HEK293 (cell line): Measurements from ENCODE around the gene MOSPD3.

ENCODE experiments used
- CTCF ChIA-PET: fragments of 350-600 bp; formaldehyde crosslinking; extraction: SDS; loops from one replicate; lab custom pipeline; 2021; ENCODE audit warnings: antibody characterized with exemption; lab: Yijun Ruan, JAX
- POLR2A ChIA-PET: fragments of 300-600 bp; formaldehyde crosslinking; extraction: SDS; loops from one replicate; lab custom pipeline; 2020; ENCODE audit warnings: antibody characterized with exemption, inconsistent platforms; lab: Yijun Ruan, JAX
- H3K27ac ChIP-seq: fragments of 200-500 bp; sonication (Bioruptor generic); 2 replicates; pipeline ENCODE4 v1.5.1; 2014; ENCODE audit warnings: low read depth, low read length, control low read depth, inconsistent platforms; ENCODE audit errors: extremely low read depth
- H3K36me3 ChIP-seq, 2 experiments: fragments of 200-500 bp in 1 of 2; sonication (Bioruptor generic) in 1 of 2; 1 replicate in 1 of 2; 2 replicates in 1 of 2; pipeline ENCODE4 v1.5.1; 2014 to 2017; ENCODE audit warnings: inconsistent platforms in 2 of 2, low read length in 2 of 2; ENCODE audit not compliant: control insufficient read depth in 2 of 2, insufficient read depth in 1 of 2
- H3K4me1 ChIP-seq: fragments of 200-500 bp; sonication (Bioruptor generic); 2 replicates; pipeline ENCODE4 v1.5.1; 2014; ENCODE audit warnings: mild to moderate bottlenecking, low read length, inconsistent platforms; ENCODE audit not compliant: control insufficient read depth, insufficient read depth
- H3K4me3 ChIP-seq: 2 replicates; pipeline ENCODE4 v1.5.1; 2011; ENCODE audit warnings: low read depth, mild to moderate bottlenecking, control low read depth, low read length, moderate library complexity
- H3K9me3 ChIP-seq: fragments of 200-500 bp; sonication (Bioruptor generic); 2 replicates; pipeline ENCODE4 v1.5.1; 2014; ENCODE audit warnings: low read depth, low read length, inconsistent platforms; ENCODE audit not compliant: control insufficient read depth, insufficient read depth
- MZF1 ChIP-seq: fragments of 450-650 bp; formaldehyde crosslinking; IDR thresholded peaks from 2 replicates; pipeline ENCODE4 v1.5.1; 2017; ENCODE audit warnings: missing biosample characterization, missing genetic modification characterization, borderline replicate concordance
- SALL2 ChIP-seq: fragments of 450-650 bp; formaldehyde crosslinking; IDR thresholded peaks from 2 replicates; pipeline ENCODE4 v1.5.0; 2017; ENCODE audit warnings: missing biosample characterization, mild to moderate bottlenecking, missing genetic modification characterization, borderline replicate concordance
- YY1 ChIP-seq: fragments of 450-650 bp; formaldehyde crosslinking; IDR thresholded peaks from 2 replicates; pipeline ENCODE4 v1.5.1; 2018; ENCODE audit warnings: missing biosample characterization, missing genetic modification characterization
- ZBTB48 ChIP-seq: fragments of 450-650 bp; formaldehyde crosslinking; IDR thresholded peaks from 2 replicates; pipeline ENCODE4 v1.5.1; 2016; ENCODE audit warnings: missing biosample characterization, missing genetic modification characterization
- ZFP37 ChIP-seq: fragments of 450-650 bp; formaldehyde crosslinking; IDR thresholded peaks from 2 replicates; pipeline ENCODE4 v1.5.1; 2016; ENCODE audit warnings: missing biosample characterization, missing genetic modification characterization
- ZNF10 ChIP-seq: fragments of 450-650 bp; formaldehyde crosslinking; IDR thresholded peaks from 2 replicates; pipeline ENCODE4 v1.5.1; 2017; ENCODE audit warnings: missing biosample characterization, missing genetic modification characterization
- ZNF133 ChIP-seq: fragments of 450-650 bp; formaldehyde crosslinking; IDR thresholded peaks from 2 replicates; pipeline ENCODE4 v1.5.1; 2016; ENCODE audit warnings: missing biosample characterization, missing genetic modification characterization
- ZNF157 ChIP-seq: fragments of 450-650 bp; formaldehyde crosslinking; IDR thresholded peaks from 2 replicates; pipeline ENCODE4 v1.5.1; 2016; ENCODE audit warnings: missing biosample characterization, missing genetic modification characterization
- ZNF221 ChIP-seq: fragments of 450-650 bp; formaldehyde crosslinking; IDR thresholded peaks from 2 replicates; pipeline ENCODE4 v1.5.1; 2017; ENCODE audit warnings: missing biosample characterization, missing genetic modification characterization, borderline replicate concordance
- ZNF223 ChIP-seq: fragments of 450-650 bp; formaldehyde crosslinking; IDR thresholded peaks from 2 replicates; pipeline ENCODE4 v1.5.1; 2016; ENCODE audit warnings: missing biosample characterization, missing genetic modification characterization
- ZNF266 ChIP-seq: fragments of 450-650 bp; formaldehyde crosslinking; IDR thresholded peaks from 2 replicates; pipeline ENCODE4 v1.5.1; 2016; ENCODE audit warnings: missing biosample characterization, missing genetic modification characterization, low read depth
- ZNF274 ChIP-seq, 2 experiments: fragments of 200-500 bp in 1 of 2; fragments of 450-650 bp in 1 of 2; sonication (Bioruptor generic) in 1 of 2; formaldehyde crosslinking in 1 of 2; IDR thresholded peaks; 2 replicates each; pipeline versions ENCODE4 v1.5.1 to v1.6.1; 2014 to 2016; ENCODE audit warnings: borderline replicate concordance in 1 of 2, inconsistent platforms in 1 of 2, low read length in 1 of 2, missing biosample characterization in 1 of 2, missing genetic modification characterization in 1 of 2
- ZNF292 ChIP-seq: fragments of 450-650 bp; formaldehyde crosslinking; IDR thresholded peaks from 2 replicates; pipeline ENCODE4 v1.5.1; 2016; ENCODE audit warnings: low read depth, missing biosample characterization, missing genetic modification characterization, borderline replicate concordance
- ZNF366 ChIP-seq: fragments of 450-650 bp; formaldehyde crosslinking; conservative IDR thresholded peaks from 2 replicates; pipeline ENCODE4 v1.5.1; 2016; ENCODE audit warnings: missing biosample characterization, missing genetic modification characterization
- ZNF426 ChIP-seq: fragments of 450-650 bp; formaldehyde crosslinking; IDR thresholded peaks from 2 replicates; pipeline ENCODE4 v1.5.1; 2017; ENCODE audit warnings: missing biosample characterization, missing genetic modification characterization, mild to moderate bottlenecking, inconsistent platforms, moderate library complexity
- ZNF555 ChIP-seq: fragments of 450-650 bp; formaldehyde crosslinking; conservative IDR thresholded peaks from 2 replicates; pipeline ENCODE4 v1.5.1; 2017; ENCODE audit warnings: missing biosample characterization, mild to moderate bottlenecking, missing genetic modification characterization, inconsistent platforms
- ZNF558 ChIP-seq: fragments of 450-650 bp; formaldehyde crosslinking; IDR thresholded peaks from 2 replicates; pipeline ENCODE4 v1.5.1; 2016; ENCODE audit warnings: missing biosample characterization, missing genetic modification characterization
- ZNF585B ChIP-seq: fragments of 450-650 bp; formaldehyde crosslinking; IDR thresholded peaks from 2 replicates; pipeline ENCODE4 v1.5.1; 2016; ENCODE audit warnings: missing biosample characterization, missing genetic modification characterization
- ZNF596 ChIP-seq: fragments of 450-650 bp; IDR thresholded peaks from 2 replicates; pipeline ENCODE4 v1.5.0; 2018; ENCODE audit warnings: missing biosample characterization, mild to moderate bottlenecking, missing genetic modification characterization, moderate library complexity
- ZNF621 ChIP-seq: fragments of 450-650 bp; formaldehyde crosslinking; IDR thresholded peaks from 2 replicates; pipeline ENCODE4 v1.5.1; 2017; ENCODE audit warnings: missing biosample characterization, missing genetic modification characterization
- ZNF707 ChIP-seq: fragments of 450-650 bp; formaldehyde crosslinking; IDR thresholded peaks from 2 replicates; pipeline ENCODE4 v1.5.1; 2016; ENCODE audit warnings: missing biosample characterization, missing genetic modification characterization
- ZNF843 ChIP-seq: fragments of 450-650 bp; formaldehyde crosslinking; IDR thresholded peaks from 2 replicates; pipeline ENCODE4 v1.5.1; 2016; ENCODE audit warnings: missing biosample characterization, missing genetic modification characterization
- TF ChIP-seq, protein P1 (sequence below): fragments of 450-650 bp; formaldehyde crosslinking; IDR thresholded peaks from 2 replicates; pipeline ENCODE4 v1.5.1; 2016; ENCODE audit warnings: missing biosample characterization, missing genetic modification characterization
- TF ChIP-seq, protein P2 (sequence below): IDR thresholded peaks from 2 replicates; pipeline ENCODE4 v1.6.1; 2011; ENCODE audit warnings: mild to moderate bottlenecking, low read depth, low read length, borderline replicate concordance
- TF ChIP-seq, protein P3 (sequence below): fragments of 450-650 bp; formaldehyde crosslinking; IDR thresholded peaks from 2 replicates; pipeline ENCODE4 v1.5.1; 2016; ENCODE audit warnings: missing biosample characterization, missing genetic modification characterization, borderline replicate concordance
- TF ChIP-seq, protein P4 (sequence below): fragments of 450-650 bp; formaldehyde crosslinking; IDR thresholded peaks from 2 replicates; pipeline ENCODE4 v1.5.1; 2016; ENCODE audit warnings: missing biosample characterization, missing genetic modification characterization

Gene MOSPD3

DNA sequence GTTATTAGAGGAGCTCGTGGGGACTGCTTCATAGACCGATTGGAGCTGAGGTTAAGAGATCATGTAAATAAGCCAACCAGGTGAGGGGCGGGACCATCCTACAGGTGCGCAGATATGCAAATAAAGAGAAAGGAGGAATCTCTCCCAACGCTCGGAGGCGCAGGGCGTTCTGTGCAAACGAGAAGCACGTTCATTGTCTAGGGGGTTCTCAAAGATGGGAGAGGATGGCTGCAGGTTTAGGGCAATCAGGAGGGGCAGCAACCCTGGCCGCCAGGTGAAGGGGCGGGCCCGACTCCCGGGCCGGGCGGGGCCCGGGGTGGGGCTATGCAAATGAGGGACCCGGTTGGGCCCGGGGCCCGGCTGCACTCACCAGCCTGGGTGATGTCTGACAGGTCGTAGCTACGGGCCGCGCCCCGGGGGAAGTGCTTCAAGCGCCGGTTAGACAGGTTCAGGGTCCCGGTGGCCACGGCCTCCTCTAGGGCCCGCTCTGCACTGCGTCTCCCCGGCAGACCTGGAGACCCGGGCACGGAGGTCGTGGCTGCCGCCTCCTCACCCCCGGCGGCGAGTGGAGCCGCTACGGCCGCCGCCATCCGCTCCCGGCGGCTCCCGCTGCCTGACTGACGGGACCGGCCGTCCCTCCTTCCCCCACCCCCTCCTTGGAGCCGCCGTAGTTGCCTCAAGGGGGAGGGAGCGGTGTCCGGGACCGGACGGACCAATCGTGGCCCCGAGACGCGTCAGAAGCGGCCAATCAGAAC is 26.7 kb upstream of the MOSPD3 start, which contains the start of gene LRCH4:
TSS of gene LRCH4 (minus strand) at position 619 of the 755 bp plus-strand sequence. CDS start at position 590, 29 bp downstream.
- H3K27ac ChIP-seq, result peak within 1 kb of the TSS; percentile 73
- ChIA-PET CTCF (interaction anchor here (0.6 to 4.2 kb wide), 15 partner anchors 9 to 267 kb away, joined by 3 to 25 read pairs (median 5); partner anchors contain the start of genes AGFG2 and SLC12A9), POLR2A (interaction anchor here (0.6 to 3.7 kb wide), 75 partner anchors 8 to 632 kb away, joined by 3 to 91 read pairs (median 5); partner anchors contain the start of genes ACTL6B, AGFG2, AP4M1 and GIGYF1)
- H3K4me1 ChIP-seq, result peaks cover 12% of the 10 kb centered on the region
- peaks cover under 1 to 19% of the 10 kb centered on the region in 2 experiments; a peak in 2 of 3 replicates for H3K36me3 ChIP-seq
- H3K9me3 ChIP-seq, result no peaks in the 10 kb centered on the region
- H3K4me3 ChIP-seq, result peak within 1 kb of the TSS; percentile 90
- no peak for TF ChIP-seq ZNF133
- no peak for TF ChIP-seq ZNF426 (tag by site-specific recombination)
- TF ChIP-seq SALL2 (tag by site-specific recombination), result no peak
- TF ChIP-seq ZNF223 (tag by site-specific recombination), result no peak
- TF ChIP-seq ZNF266, result no peak
- no peak for TF ChIP-seq ZNF596 (tag by site-specific recombination)
- TF ChIP-seq, protein P1, sequence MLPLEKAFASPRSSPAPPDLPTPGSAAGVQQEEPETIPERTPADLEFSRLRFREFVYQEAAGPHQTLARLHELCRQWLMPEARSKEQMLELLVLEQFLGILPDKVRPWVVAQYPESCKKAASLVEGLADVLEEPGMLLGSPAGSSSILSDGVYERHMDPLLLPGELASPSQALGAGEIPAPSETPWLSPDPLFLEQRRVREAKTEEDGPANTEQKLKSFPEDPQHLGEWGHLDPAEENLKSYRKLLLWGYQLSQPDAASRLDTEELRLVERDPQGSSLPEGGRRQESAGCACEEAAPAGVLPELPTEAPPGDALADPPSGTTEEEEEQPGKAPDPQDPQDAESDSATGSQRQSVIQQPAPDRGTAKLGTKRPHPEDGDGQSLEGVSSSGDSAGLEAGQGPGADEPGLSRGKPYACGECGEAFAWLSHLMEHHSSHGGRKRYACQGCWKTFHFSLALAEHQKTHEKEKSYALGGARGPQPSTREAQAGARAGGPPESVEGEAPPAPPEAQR, result 0 out of 2 replicates have a peak, but pooled peaks have one; percentile 52
- no peak for TF ChIP-seq ZNF221 (tag by site-specific recombination)
- no peak for TF ChIP-seq ZNF585B (tag by site-specific recombination)
- no peak for TF ChIP-seq ZNF621
- TF ChIP-seq ZNF274 (IDR thresholded peaks at IDR 0.05; ENCODE audit: low read length), result no peak
- TF ChIP-seq ZNF274 (tag by site-specific recombination; IDR thresholded peaks at IDR 0.05; ENCODE audit: borderline replicate concordance), result no peak
- no peak for TF ChIP-seq ZNF555 (tag by site-specific recombination)
- no peak for TF ChIP-seq ZNF558 (tag by site-specific recombination)
- no peak for TF ChIP-seq ZBTB48 (tag by site-specific recombination)
- no peak for TF ChIP-seq ZNF292 (tag by site-specific recombination)
- TF ChIP-seq ZNF366 (tag by site-specific recombination), result peak; percentile 73
- TF ChIP-seq ZNF843 (tag by site-specific recombination), result peak; percentile 82
- peak; percentile 80; the same call in 1 of the 2 replicates for TF ChIP-seq YY1 (tag by site-specific recombination)
- TF ChIP-seq ZNF157, result no peak
- TF ChIP-seq, protein P2, sequence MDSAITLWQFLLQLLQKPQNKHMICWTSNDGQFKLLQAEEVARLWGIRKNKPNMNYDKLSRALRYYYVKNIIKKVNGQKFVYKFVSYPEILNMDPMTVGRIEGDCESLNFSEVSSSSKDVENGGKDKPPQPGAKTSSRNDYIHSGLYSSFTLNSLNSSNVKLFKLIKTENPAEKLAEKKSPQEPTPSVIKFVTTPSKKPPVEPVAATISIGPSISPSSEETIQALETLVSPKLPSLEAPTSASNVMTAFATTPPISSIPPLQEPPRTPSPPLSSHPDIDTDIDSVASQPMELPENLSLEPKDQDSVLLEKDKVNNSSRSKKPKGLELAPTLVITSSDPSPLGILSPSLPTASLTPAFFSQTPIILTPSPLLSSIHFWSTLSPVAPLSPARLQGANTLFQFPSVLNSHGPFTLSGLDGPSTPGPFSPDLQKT, result no peak
- peak; percentile 78 for TF ChIP-seq ZFP37 (tag by site-specific recombination)
- TF ChIP-seq MZF1 (tag by site-specific recombination), result no peak
- TF ChIP-seq ZNF707 (tag by site-specific recombination), result no peak; the same call in 1 of the 2 replicates
- TF ChIP-seq, protein P3, sequence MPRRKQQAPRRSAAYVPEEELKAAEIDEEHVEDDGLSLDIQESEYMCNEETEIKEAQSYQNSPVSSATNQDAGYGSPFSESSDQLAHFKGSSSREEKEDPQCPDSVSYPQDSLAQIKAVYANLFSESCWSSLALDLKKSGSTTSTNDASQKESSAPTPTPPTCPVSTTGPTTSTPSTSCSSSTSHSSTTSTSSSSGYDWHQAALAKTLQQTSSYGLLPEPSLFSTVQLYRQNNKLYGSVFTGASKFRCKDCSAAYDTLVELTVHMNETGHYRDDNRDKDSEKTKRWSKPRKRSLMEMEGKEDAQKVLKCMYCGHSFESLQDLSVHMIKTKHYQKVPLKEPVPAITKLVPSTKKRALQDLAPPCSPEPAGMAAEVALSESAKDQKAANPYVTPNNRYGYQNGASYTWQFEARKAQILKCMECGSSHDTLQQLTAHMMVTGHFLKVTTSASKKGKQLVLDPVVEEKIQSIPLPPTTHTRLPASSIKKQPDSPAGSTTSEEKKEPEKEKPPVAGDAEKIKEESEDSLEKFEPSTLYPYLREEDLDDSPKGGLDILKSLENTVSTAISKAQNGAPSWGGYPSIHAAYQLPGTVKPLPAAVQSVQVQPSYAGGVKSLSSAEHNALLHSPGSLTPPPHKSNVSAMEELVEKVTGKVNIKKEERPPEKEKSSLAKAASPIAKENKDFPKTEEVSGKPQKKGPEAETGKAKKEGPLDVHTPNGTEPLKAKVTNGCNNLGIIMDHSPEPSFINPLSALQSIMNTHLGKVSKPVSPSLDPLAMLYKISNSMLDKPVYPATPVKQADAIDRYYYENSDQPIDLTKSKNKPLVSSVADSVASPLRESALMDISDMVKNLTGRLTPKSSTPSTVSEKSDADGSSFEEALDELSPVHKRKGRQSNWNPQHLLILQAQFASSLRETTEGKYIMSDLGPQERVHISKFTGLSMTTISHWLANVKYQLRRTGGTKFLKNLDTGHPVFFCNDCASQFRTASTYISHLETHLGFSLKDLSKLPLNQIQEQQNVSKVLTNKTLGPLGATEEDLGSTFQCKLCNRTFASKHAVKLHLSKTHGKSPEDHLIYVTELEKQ, result peak; percentile 79; the same call in 1 of the 2 replicates
- TF ChIP-seq ZNF10 (tag by site-specific recombination), result 0 out of 2 replicates have a peak, but pooled peaks have one; percentile 56
- TF ChIP-seq, protein P4, sequence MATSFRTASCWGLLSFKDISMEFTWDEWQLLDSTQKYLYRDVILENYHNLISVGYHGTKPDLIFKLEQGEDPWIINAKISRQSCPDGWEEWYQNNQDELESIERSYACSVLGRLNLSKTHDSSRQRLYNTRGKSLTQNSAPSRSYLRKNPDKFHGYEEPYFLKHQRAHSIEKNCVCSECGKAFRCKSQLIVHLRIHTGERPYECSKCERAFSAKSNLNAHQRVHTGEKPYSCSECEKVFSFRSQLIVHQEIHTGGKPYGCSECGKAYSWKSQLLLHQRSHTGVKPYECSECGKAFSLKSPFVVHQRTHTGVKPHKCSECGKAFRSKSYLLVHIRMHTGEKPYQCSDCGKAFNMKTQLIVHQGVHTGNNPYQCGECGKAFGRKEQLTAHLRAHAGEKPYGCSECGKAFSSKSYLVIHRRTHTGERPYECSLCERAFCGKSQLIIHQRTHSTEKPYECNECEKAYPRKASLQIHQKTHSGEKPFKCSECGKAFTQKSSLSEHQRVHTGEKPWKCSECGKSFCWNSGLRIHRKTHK (tag by site-specific recombination), result no peak
